Stomach (tissue), 9 donors: ENCODE measurements around the gene FAM168A. TPM values are rescaled to one million over a fixed set of nuclear protein-coding genes. Genes with fewer than 3 reads are reported as not detected.

Experiments used
- DNase-seq, 2 donors: peaks; one replicate each; pipeline versions ENCODE4 v3.0.0 to v3.0.0-alpha.2; 2013 to 2019
- H3K27ac ChIP-seq, 5 donors: fragments of 200-600 bp in 4 of 5; sonication (generic) in 4 of 5; one replicate each; pipeline ENCODE4 v1.5.1; 2013 to 2019; ENCODE audit warnings: mild to moderate bottlenecking in 1 of 5, moderate library complexity in 1 of 5
- H3K27me3 ChIP-seq, 3 donors: fragments of 200-600 bp; sonication (generic); one replicate each; pipeline ENCODE4 v1.5.1; 2017 to 2019; ENCODE audit warnings: mixed run types in 1 of 3
- H3K36me3 ChIP-seq, 4 donors: fragments of 200-600 bp; sonication (generic); 1 replicate in 3 of 4; 2 replicates in 1 of 4; pipeline ENCODE4 v1.5.1; 2016 to 2019
- H3K4me1 ChIP-seq, 4 donors: fragments of 200-600 bp; sonication (generic); one replicate each; pipeline ENCODE4 v1.5.1; 2016 to 2019
- H3K4me3 ChIP-seq, 4 donors: fragments of 200-600 bp; sonication (generic) in 3 of 4; one replicate each; pipeline ENCODE4 v1.5.1; 2016 to 2019; ENCODE audit warnings: mild to moderate bottlenecking in 1 of 4
- H3K9me3 ChIP-seq, 4 donors: fragments of 200-600 bp; sonication (generic); one replicate each; pipeline ENCODE4 v1.5.1; 2016 to 2019
- CTCF ChIP-seq, 7 experiments: fragments of 450-650 bp in 4 of 7; fragments of 200-600 bp in 3 of 7; sonication (generic) in 3 of 7; IDR thresholded peaks; one replicate each; pipeline ENCODE4 v1.5.1; 2016 to 2019; ENCODE audit warnings: antibody characterized with exemption in 7 of 7, control low read depth in 2 of 7, mild to moderate bottlenecking in 1 of 7
- EP300 ChIP-seq: sonication (generic); formaldehyde crosslinking; IDR thresholded peaks from one replicate; pipeline ENCODE4 v1.6.1; 2017; ENCODE audit warnings: antibody characterized with exemption
- POLR2A ChIP-seq, 4 donors: fragments of 450-650 bp; IDR thresholded peaks; one replicate each; pipeline ENCODE4 v1.6.1; 2016; ENCODE audit warnings: antibody characterized with exemption in 4 of 4, control low read depth in 2 of 4, mild to moderate bottlenecking in 1 of 4, moderate library complexity in 1 of 4
- POLR2AphosphoS5 ChIP-seq, 3 donors: sonication (generic); formaldehyde crosslinking; IDR thresholded peaks; one replicate each; pipeline ENCODE4 v1.6.1; 2016; ENCODE audit warnings: antibody characterized with exemption in 3 of 3
- WGBS, 5 donors: extraction: QIAGEN DNeasy Blood & Tissue Kit in 3 of 5; methylation state at CpG; one replicate each; pipeline versions ENCODE4 v1.1.5 to v1.1.7; 2013 to 2018; 5-methylcytosine and 5-hydroxymethylcytosine counted together
- intact Hi-C: fragments of 100-400 bp; cut with DNase I; formaldehyde crosslinking; loops from one replicate; pipeline ENCODE4 v1.15.1; 2023; ENCODE audit warnings: low total_unique reads
- polyA plus RNA-seq, 3 donors: library from polyadenylated mRNA; stranded (reverse); fragments of 200-250 nt; gene quantifications; one replicate each; pipeline ENCODE4 v1.2.3, GENCODE V29; 2013
- total RNA-seq, 5 donors: library from RNA; depleted of rRNA; stranded (reverse); fragments of >200 nt; gene quantifications; one replicate each; pipeline versions ENCODE4 v1.1.0 to v1.2.3, GENCODE V29; 2014 to 2016
- donor health status: healthy with polysubstance abuse.
- donor health status: Bipolar disorder and iron deficiency.
- donor health status: healthy.

Gene FAM168A
- total and polyA plus RNA-seq, 8 donors = 4.3 to 25.4 (median 6.3) TPM

GRCh38 chr11:73529204-73529530 lies 68.7 kb downstream of the FAM168A start:
- no peak for TF ChIP-seq POLR2A (IDR thresholded peaks at IDR 0.05)
- TF ChIP-seq EP300 = no peak
- no peak for TF ChIP-seq POLR2AphosphoS5 (IDR thresholded peaks at IDR 0.05)
- no peak for TF ChIP-seq CTCF (IDR thresholded peaks at IDR 0.05)
- no peaks in the 10 kb centered on the region for H3K9me3 ChIP-seq
- H3K4me1 ChIP-seq = peaks cover 11 to 49% (median 27%) of the 10 kb centered on the region in 4 donors
- intact Hi-C loops = no loop called here
- H3K27ac ChIP-seq = peak overlapping the region; percentile 56 to 74 (median 67)
- peak overlapping the region in 1 of 4 donors; percentile 33 for H3K4me3 ChIP-seq
- no peaks in the 10 kb centered on the region for H3K36me3 ChIP-seq
- no peak for DNase-seq
- no peaks in the 10 kb centered on the region for H3K27me3 ChIP-seq

GRCh38 chr11:73528483-73529203 lies 69.3 kb downstream of the FAM168A start:
- Histone ChIP-seq H3K36me3 (no peaks in the 10 kb centered on the region), H3K9me3 (no peaks in the 10 kb centered on the region), H3K4me3 (peak overlapping the region; percentile 22 to 33 (median 26)), H3K4me1 (peaks cover 11 to 49% (median 27%) of the 10 kb centered on the region in 4 donors), H3K27ac (peak overlapping the region; percentile 56 to 82 (median 67)), H3K27me3 (no peaks in the 10 kb centered on the region)
- TF ChIP-seq CTCF (IDR thresholded peaks at IDR 0.05) = no peak
- no peak for TF ChIP-seq EP300
- no peak for TF ChIP-seq POLR2A (IDR thresholded peaks at IDR 0.05)
- TF ChIP-seq POLR2AphosphoS5 (IDR thresholded peaks at IDR 0.05) = no peak
- intact Hi-C loops = no loop called here
- DNase-seq = peak in 1 of 2 donors; percentile 33
- 14 to 22% (median 21%) methylated on average over 5 of the region's 5 CpGs for WGBS, 5 donors

- 72 to 86% (median 78%) methylated on average over 5 of the region's 5 CpGs for WGBS, 5 donors
- peak overlapping the region in 1 of 5 donors; percentile 67 for H3K27ac ChIP-seq
- H3K9me3 ChIP-seq = no peaks in the 10 kb centered on the region
- H3K27me3 ChIP-seq = no peaks in the 10 kb centered on the region
- intact Hi-C loops = no loop called here
- TF ChIP-seq CTCF (IDR thresholded peaks at IDR 0.05) = no peak
- no peak for TF ChIP-seq POLR2A (IDR thresholded peaks at IDR 0.05)
- H3K4me1 ChIP-seq = peaks cover 11 to 49% (median 27%) of the 10 kb centered on the region in 4 donors
- DNase-seq = no peak
- no peaks in the 10 kb centered on the region for H3K36me3 ChIP-seq
- H3K4me3 ChIP-seq = peak overlapping the region in 1 of 4 donors; percentile 25
Observed at GRCh38 chr11:73528013-73528412, 69.9 kb downstream of the FAM168A start.

- Histone ChIP-seq H3K36me3 (no peaks in the 10 kb centered on the region), H3K4me1 (peaks cover 11 to 50% (median 24%) of the 10 kb centered on the region in 4 donors), H3K4me3 (no peak overlapping the region), H3K27ac (no peak overlapping the region), H3K9me3 (no peaks in the 10 kb centered on the region), H3K27me3 (no peaks in the 10 kb centered on the region)
- intact Hi-C loops = no loop called here
- TF ChIP-seq EP300 (no peak), POLR2A (IDR thresholded peaks at IDR 0.05) (no peak), POLR2AphosphoS5 (IDR thresholded peaks at IDR 0.05) (no peak), CTCF (IDR thresholded peaks at IDR 0.05) (no peak)
- WGBS, 5 donors = 95 to 98% (median 97%) methylated on average over 1 of the region's 1 CpG
- no peak for DNase-seq
Observed at GRCh38 chr11:73525611-73526010, 72.3 kb downstream of the FAM168A start.
